Ovary (tissue), 3 donors: ENCODE measurements around the gene STXBP1.

Experiments
- EP300 ChIP-seq: sonication (generic); formaldehyde crosslinking; IDR thresholded peaks from one replicate; pipeline ENCODE4 v1.6.1; 2017; ENCODE audit warnings: antibody characterized with exemption
- POLR2A ChIP-seq: fragments of 450-650 bp; IDR thresholded peaks from one replicate; pipeline ENCODE4 v1.6.1; 2017; ENCODE audit warnings: antibody characterized with exemption, mild to moderate bottlenecking, moderate library complexity
- TF ChIP-seq, protein P1 (sequence below), 3 donors: fragments of 450-650 bp in 2 of 3; fragments of 200-600 bp in 1 of 3; IDR thresholded peaks; one replicate each; pipeline versions ENCODE4 v1.5.1 to v1.8.0; 2016 to 2022; ENCODE audit warnings: antibody characterized with exemption in 3 of 3, mild to moderate bottlenecking in 1 of 3
- donor health status: DM: no; HTN: no; CAD: no.

DNA sequence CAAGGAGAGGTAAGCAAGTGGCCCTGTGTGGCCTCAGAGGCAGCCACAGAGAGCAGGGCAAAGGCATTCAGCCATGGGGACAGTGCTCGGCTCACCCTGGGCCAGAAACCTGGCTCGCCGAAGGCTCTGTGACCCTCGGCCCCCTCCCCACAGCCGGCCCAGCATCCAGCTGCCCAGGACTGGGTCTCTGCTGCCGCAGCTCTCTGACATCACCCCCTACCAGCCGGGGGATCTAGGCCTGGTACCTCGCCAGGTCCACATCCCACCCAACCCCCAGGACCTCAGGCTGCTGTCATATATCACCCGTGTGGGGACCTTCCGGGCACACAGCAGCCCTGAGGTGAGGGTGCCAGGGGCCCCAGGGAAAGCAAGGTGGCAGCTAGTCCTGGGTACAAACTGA, 100.8 kb downstream of the STXBP1 start:
- TF ChIP-seq, protein P1, sequence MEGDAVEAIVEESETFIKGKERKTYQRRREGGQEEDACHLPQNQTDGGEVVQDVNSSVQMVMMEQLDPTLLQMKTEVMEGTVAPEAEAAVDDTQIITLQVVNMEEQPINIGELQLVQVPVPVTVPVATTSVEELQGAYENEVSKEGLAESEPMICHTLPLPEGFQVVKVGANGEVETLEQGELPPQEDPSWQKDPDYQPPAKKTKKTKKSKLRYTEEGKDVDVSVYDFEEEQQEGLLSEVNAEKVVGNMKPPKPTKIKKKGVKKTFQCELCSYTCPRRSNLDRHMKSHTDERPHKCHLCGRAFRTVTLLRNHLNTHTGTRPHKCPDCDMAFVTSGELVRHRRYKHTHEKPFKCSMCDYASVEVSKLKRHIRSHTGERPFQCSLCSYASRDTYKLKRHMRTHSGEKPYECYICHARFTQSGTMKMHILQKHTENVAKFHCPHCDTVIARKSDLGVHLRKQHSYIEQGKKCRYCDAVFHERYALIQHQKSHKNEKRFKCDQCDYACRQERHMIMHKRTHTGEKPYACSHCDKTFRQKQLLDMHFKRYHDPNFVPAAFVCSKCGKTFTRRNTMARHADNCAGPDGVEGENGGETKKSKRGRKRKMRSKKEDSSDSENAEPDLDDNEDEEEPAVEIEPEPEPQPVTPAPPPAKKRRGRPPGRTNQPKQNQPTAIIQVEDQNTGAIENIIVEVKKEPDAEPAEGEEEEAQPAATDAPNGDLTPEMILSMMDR (IDR thresholded peaks at IDR 0.05): no peak
- TF ChIP-seq POLR2A (no peak), EP300 (no peak)
